SK-N-SH treated with all-trans-retinoic acid at 6 μM for 48 hours (cell line): Measurements from ENCODE around the gene PARVB.

Experiments
- ATAC-seq: fragments of 200-7000 bp; cut with Tn5 transposase; 3 replicates; pipeline ENCODE4 v1.9.1; 2020; ENCODE audit warnings: mild to moderate bottlenecking, moderate library complexity
- ARNTL ChIP-seq: fragments of 450-650 bp; formaldehyde crosslinking; IDR thresholded peaks from 2 replicates; pipeline ENCODE4 v1.5.0; 2020; ENCODE audit warnings: low read depth, mild to moderate bottlenecking, moderate library complexity, borderline replicate concordance
- BACH2 ChIP-seq: fragments of 250-450 bp; sonication (Bioruptor Pico); IDR thresholded peaks from 2 replicates; pipeline ENCODE4 v1.9.0; 2021; ENCODE audit warnings: mild to moderate bottlenecking, borderline replicate concordance
- CREB5 ChIP-seq: fragments of 250-450 bp; sonication (Bioruptor Pico); IDR thresholded peaks from 2 replicates; pipeline ENCODE4 v1.5.1; 2020; ENCODE audit warnings: low read depth, mild to moderate bottlenecking, moderate library complexity
- CSDC2 ChIP-seq: fragments of 250-450 bp; sonication (Bioruptor Pico); IDR thresholded peaks from 2 replicates; pipeline ENCODE4 v1.5.0; 2020; ENCODE audit warnings: mild to moderate bottlenecking, moderate library complexity
- ESRRG ChIP-seq: fragments of 250-450 bp; sonication (Bioruptor Pico); IDR thresholded peaks from 2 replicates; pipeline ENCODE4 v1.6.1; 2021; ENCODE audit warnings: mild to moderate bottlenecking
- GLIS3 ChIP-seq: fragments of 250-450 bp; sonication (Bioruptor Pico); IDR thresholded peaks from 2 replicates; pipeline ENCODE4 v1.5.0; 2020; ENCODE audit warnings: mild to moderate bottlenecking, moderate library complexity
- ISL1 ChIP-seq: fragments of 250-450 bp; sonication (Bioruptor Pico); IDR thresholded peaks from 2 replicates; pipeline ENCODE4 v2.1.2; 2022; ENCODE audit warnings: mild to moderate bottlenecking, moderate library complexity
- OSR1 ChIP-seq: fragments of 250-450 bp; sonication (Bioruptor Pico); IDR thresholded peaks from 2 replicates; pipeline ENCODE4 v1.8.0; 2022; ENCODE audit warnings: moderate library complexity, mild to moderate bottlenecking, inconsistent platforms
- POU6F1 ChIP-seq: fragments of 250-450 bp; sonication (Bioruptor Pico); IDR thresholded peaks from 2 replicates; pipeline ENCODE4 v1.8.0; 2021; ENCODE audit warnings: low read depth, mild to moderate bottlenecking, moderate library complexity, borderline replicate concordance
- PPARA ChIP-seq: fragments of 250-450 bp; sonication (Bioruptor Pico); IDR thresholded peaks from 2 replicates; pipeline ENCODE4 v1.5.0; 2020; ENCODE audit warnings: mild to moderate bottlenecking, borderline replicate concordance
- RARB ChIP-seq: fragments of 250-450 bp; sonication (Bioruptor Pico); IDR thresholded peaks from 2 replicates; pipeline ENCODE4 v1.8.0; 2021; ENCODE audit warnings: mild to moderate bottlenecking, moderate library complexity
- SNAI2 ChIP-seq: fragments of 250-450 bp; sonication (Bioruptor Pico); IDR thresholded peaks from 2 replicates; pipeline ENCODE4 v1.5.0; 2020; ENCODE audit warnings: mild to moderate bottlenecking, moderate library complexity
- TCF4 ChIP-seq: fragments of 250-450 bp; sonication (Bioruptor Pico); IDR thresholded peaks from 2 replicates; pipeline ENCODE4 v1.8.0; 2021; ENCODE audit warnings: mild to moderate bottlenecking, moderate library complexity, borderline replicate concordance
- TOX ChIP-seq: fragments of 250-450 bp; sonication (Bioruptor Pico); IDR thresholded peaks from 2 replicates; pipeline ENCODE4 v1.8.0; 2021; ENCODE audit warnings: mild to moderate bottlenecking, moderate library complexity, borderline replicate concordance
- TSHZ2 ChIP-seq: fragments of 250-450 bp; sonication (Bioruptor Pico); IDR thresholded peaks from 2 replicates; pipeline ENCODE4 v1.5.0; 2020; ENCODE audit warnings: mild to moderate bottlenecking, moderate library complexity
- ZFP3 ChIP-seq: fragments of 250-450 bp; sonication (Bioruptor Pico); IDR thresholded peaks from 2 replicates; pipeline ENCODE4 v1.5.0; 2020; ENCODE audit warnings: mild to moderate bottlenecking, moderate library complexity
- ZNF565 ChIP-seq: fragments of 450-650 bp; formaldehyde crosslinking; conservative IDR thresholded peaks from 2 replicates; pipeline ENCODE4 v1.5.0; 2020; ENCODE audit warnings: low read depth, mild to moderate bottlenecking, moderate library complexity
- ZNF70 ChIP-seq: fragments of 450-650 bp; formaldehyde crosslinking; IDR thresholded peaks from 2 replicates; pipeline ENCODE4 v1.5.0; 2020; ENCODE audit warnings: mild to moderate bottlenecking, moderate library complexity
- ZNF8 ChIP-seq: fragments of 450-650 bp; formaldehyde crosslinking; IDR thresholded peaks from 2 replicates; pipeline ENCODE4 v1.5.0; 2020; ENCODE audit warnings: mild to moderate bottlenecking, moderate library complexity
- TF ChIP-seq, protein P1 (sequence below): fragments of 250-450 bp; sonication (Bioruptor Pico); IDR thresholded peaks from 2 replicates; pipeline ENCODE4 v1.8.0; 2020; ENCODE audit warnings: mild to moderate bottlenecking, moderate library complexity, borderline replicate concordance

PARVB gene

DNA sequence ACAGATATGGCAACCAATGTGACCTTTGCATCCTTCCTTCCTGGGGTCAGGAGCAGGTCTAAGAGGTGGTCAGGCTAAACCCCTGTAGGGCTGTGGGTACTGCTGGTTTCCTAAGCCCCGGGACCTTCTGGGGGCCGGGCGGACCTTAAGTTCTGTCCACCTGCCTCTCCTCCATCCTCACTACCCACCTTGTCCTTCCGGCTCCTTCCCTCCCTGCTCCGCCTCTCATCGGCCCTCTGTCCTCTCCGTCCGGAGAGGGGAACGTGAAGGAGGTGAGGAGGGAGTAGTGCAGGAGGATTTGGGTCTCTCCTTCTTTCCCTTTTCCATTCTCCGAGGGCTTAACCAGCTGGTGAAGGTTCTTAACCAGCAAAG lies 28.3 kb upstream of the PARVB start:
- no peak for ATAC-seq
- TF ChIP-seq ZNF565, result no peak
- TF ChIP-seq OSR1, result no peak
- TF ChIP-seq ISL1 (CRISPR knock-in tag), result no peak
- TF ChIP-seq ARNTL (CRISPR knock-in tag), result no peak
- no peak for TF ChIP-seq ESRRG (CRISPR knock-in tag)
- no peak for TF ChIP-seq ZFP3 (CRISPR knock-in tag)
- TF ChIP-seq CREB5 (CRISPR knock-in tag), result no peak
- TF ChIP-seq, protein P1, sequence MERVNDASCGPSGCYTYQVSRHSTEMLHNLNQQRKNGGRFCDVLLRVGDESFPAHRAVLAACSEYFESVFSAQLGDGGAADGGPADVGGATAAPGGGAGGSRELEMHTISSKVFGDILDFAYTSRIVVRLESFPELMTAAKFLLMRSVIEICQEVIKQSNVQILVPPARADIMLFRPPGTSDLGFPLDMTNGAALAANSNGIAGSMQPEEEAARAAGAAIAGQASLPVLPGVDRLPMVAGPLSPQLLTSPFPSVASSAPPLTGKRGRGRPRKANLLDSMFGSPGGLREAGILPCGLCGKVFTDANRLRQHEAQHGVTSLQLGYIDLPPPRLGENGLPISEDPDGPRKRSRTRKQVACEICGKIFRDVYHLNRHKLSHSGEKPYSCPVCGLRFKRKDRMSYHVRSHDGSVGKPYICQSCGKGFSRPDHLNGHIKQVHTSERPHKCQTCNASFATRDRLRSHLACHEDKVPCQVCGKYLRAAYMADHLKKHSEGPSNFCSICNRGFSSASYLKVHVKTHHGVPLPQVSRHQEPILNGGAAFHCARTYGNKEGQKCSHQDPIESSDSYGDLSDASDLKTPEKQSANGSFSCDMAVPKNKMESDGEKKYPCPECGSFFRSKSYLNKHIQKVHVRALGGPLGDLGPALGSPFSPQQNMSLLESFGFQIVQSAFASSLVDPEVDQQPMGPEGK (CRISPR knock-in tag), result no peak
- no peak for TF ChIP-seq GLIS3
- TF ChIP-seq TOX (CRISPR knock-in tag), result no peak
- TF ChIP-seq ZNF70, result no peak
- TF ChIP-seq BACH2 (CRISPR knock-in tag), result no peak
- no peak for TF ChIP-seq TCF4 (CRISPR knock-in tag)
- TF ChIP-seq ZNF8 (CRISPR knock-in tag), result no peak

GRCh38 chr22:43996170-43996980 lies 27.7 kb upstream of the PARVB start:
- TF ChIP-seq CREB5 (CRISPR knock-in tag) (no peak), ZNF8 (CRISPR knock-in tag) (no peak), SNAI2 (CRISPR knock-in tag) (no peak), ESRRG (CRISPR knock-in tag) (no peak), ZNF565 (no peak)
- ATAC-seq, result no peak

- TF ChIP-seq TCF4 (CRISPR knock-in tag) (no peak), ISL1 (CRISPR knock-in tag) (no peak), RARB (CRISPR knock-in tag) (no peak), ESRRG (CRISPR knock-in tag) (no peak), PPARA (no peak), CSDC2 (CRISPR knock-in tag) (no peak), BACH2 (CRISPR knock-in tag) (no peak), TSHZ2 (no peak), POU6F1 (CRISPR knock-in tag) (no peak), ZNF565 (no peak)
- no peak for ATAC-seq
These were observed 27.2 kb upstream of the PARVB start for GRCh38 chr22:43996981-43997265.
